RWPE2 (cell line): ENCODE measurements around the gene EIF4E1B.

Source experiments
- ATAC-seq: fragments of 200-7000 bp; cut with Tn5 transposase; 3 replicates; pipeline ENCODE4 v1.9.1; 2021; ENCODE audit warnings: low read depth
- DNase-seq: peaks from one replicate; pipeline ENCODE4 v3.0.0-alpha.2; 2020; ENCODE audit warnings: low spot score
- H3K27ac ChIP-seq: fragments of 450-650 bp; 2 replicates; pipeline ENCODE4 v1.5.1; 2017; ENCODE audit warnings: mild to moderate bottlenecking; ENCODE audit not compliant: poor library complexity, severe bottlenecking
- H3K27me3 ChIP-seq: fragments of 250-450 bp; sonication (Bioruptor Pico); 2 replicates; pipeline ENCODE4 v1.5.1; 2021; ENCODE audit warnings: mild to moderate bottlenecking, moderate library complexity; ENCODE audit not compliant: insufficient read depth, poor library complexity, severe bottlenecking
- H3K36me3 ChIP-seq: fragments of 250-450 bp; sonication (Bioruptor Pico); 2 replicates; pipeline ENCODE4 v1.5.1; 2020; ENCODE audit warnings: low read depth, mild to moderate bottlenecking, moderate library complexity
- H3K4me1 ChIP-seq: fragments of 250-450 bp; sonication (Bioruptor Pico); 2 replicates; pipeline ENCODE4 v1.5.1; 2021; ENCODE audit warnings: mild to moderate bottlenecking, moderate library complexity; ENCODE audit not compliant: insufficient read depth, poor library complexity, severe bottlenecking
- H3K4me3 ChIP-seq: fragments of 250-450 bp; sonication (Bioruptor Pico); 2 replicates; pipeline ENCODE4 v1.5.1; 2021; ENCODE audit warnings: mild to moderate bottlenecking, moderate library complexity; ENCODE audit not compliant: severe bottlenecking
- H3K9me3 ChIP-seq: fragments of 250-450 bp; sonication (Bioruptor Pico); 2 replicates; pipeline ENCODE4 v1.5.1; 2021; ENCODE audit warnings: mild to moderate bottlenecking, moderate library complexity; ENCODE audit not compliant: severe bottlenecking
- TF ChIP-seq, protein P1 (sequence below): fragments of 450-650 bp; IDR thresholded peaks from one replicate; pipeline ENCODE4 v1.5.1; 2017; ENCODE audit warnings: mild to moderate bottlenecking, moderate library complexity; ENCODE audit not compliant: poor library complexity, severe bottlenecking

Gene EIF4E1B

DNA sequence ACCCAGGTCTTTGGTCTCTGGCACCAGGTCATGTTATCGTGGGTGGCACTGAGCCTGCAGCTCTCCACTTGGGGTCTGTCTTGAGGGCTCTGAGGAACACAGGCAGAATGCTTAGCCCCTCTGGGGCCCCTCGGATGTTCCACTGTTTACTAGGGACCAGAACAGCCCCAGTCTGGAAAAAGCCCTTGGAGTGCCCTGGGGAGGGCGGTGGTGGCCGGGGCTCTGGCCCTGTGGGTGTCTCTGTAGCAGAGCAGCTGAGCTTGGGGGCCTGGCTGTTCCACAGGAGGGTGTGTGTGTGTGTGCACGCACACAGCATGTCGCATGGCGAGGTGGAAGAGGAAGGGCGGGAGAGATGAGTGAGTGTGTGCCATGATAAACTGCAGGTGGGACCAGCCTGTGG is 35.9 kb upstream of the EIF4E1B start:
- TF ChIP-seq, protein P1, sequence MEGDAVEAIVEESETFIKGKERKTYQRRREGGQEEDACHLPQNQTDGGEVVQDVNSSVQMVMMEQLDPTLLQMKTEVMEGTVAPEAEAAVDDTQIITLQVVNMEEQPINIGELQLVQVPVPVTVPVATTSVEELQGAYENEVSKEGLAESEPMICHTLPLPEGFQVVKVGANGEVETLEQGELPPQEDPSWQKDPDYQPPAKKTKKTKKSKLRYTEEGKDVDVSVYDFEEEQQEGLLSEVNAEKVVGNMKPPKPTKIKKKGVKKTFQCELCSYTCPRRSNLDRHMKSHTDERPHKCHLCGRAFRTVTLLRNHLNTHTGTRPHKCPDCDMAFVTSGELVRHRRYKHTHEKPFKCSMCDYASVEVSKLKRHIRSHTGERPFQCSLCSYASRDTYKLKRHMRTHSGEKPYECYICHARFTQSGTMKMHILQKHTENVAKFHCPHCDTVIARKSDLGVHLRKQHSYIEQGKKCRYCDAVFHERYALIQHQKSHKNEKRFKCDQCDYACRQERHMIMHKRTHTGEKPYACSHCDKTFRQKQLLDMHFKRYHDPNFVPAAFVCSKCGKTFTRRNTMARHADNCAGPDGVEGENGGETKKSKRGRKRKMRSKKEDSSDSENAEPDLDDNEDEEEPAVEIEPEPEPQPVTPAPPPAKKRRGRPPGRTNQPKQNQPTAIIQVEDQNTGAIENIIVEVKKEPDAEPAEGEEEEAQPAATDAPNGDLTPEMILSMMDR, result no peak
- no peak for ATAC-seq
- Histone ChIP-seq H3K4me1 (no peaks in the 10 kb centered on the region), H3K9me3 (no peaks in the 10 kb centered on the region), H3K36me3 (no peaks in the 10 kb centered on the region), H3K4me3 (no peak overlapping the region), H3K27ac (no peak overlapping the region), H3K27me3 (no peaks in the 10 kb centered on the region)
- peak; percentile 62 for DNase-seq

GRCh38 chr5:176595386-176595943 is 35.0 kb upstream of the EIF4E1B start:
- Histone ChIP-seq H3K36me3 (no peaks in the 10 kb centered on the region), H3K27me3 (no peaks in the 10 kb centered on the region), H3K9me3 (no peaks in the 10 kb centered on the region), H3K27ac (no peak overlapping the region), H3K4me3 (no peak overlapping the region), H3K4me1 (no peaks in the 10 kb centered on the region)
- DNase-seq (peak; percentile 65), ATAC-seq (no peak)
- TF ChIP-seq, protein P1, result no peak

DNA sequence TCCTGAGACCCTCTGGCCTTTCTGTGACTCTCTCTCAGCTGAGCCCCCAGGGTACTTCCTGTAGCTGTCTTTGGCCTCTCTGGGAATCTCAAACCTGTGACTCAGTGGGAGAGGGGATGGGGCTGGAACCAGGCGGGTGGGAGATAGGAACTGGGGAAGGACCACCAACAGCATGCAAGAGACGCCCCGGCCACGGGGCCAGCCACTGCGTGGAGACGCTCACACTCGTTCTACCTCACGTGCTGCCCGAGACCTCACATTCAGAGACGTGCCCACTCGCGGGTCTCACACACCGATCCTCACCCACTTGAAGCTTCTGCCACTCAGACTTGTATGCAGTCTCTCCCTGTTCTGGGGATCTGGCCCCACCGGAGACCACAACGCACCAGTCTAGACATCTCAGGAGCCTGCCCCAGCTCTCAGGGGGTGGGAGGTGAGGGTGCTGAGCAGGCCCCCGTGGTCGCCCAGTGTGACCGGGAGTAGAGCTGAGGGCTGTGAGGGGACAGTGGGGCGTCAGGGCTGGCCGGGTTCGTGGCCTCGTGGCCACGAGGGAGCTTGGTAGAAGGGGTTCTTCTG is 34.3 kb upstream of the EIF4E1B start:
- no peaks in the 10 kb centered on the region for H3K27me3 ChIP-seq
- H3K4me1 ChIP-seq, result no peaks in the 10 kb centered on the region
- DNase-seq (peak; percentile 64), ATAC-seq (no peak)
- no peaks in the 10 kb centered on the region for H3K36me3 ChIP-seq
- no peak overlapping the region for H3K4me3 ChIP-seq
- H3K27ac ChIP-seq, result no peak overlapping the region
- H3K9me3 ChIP-seq, result no peaks in the 10 kb centered on the region
- TF ChIP-seq, protein P1, result no peak

DNA sequence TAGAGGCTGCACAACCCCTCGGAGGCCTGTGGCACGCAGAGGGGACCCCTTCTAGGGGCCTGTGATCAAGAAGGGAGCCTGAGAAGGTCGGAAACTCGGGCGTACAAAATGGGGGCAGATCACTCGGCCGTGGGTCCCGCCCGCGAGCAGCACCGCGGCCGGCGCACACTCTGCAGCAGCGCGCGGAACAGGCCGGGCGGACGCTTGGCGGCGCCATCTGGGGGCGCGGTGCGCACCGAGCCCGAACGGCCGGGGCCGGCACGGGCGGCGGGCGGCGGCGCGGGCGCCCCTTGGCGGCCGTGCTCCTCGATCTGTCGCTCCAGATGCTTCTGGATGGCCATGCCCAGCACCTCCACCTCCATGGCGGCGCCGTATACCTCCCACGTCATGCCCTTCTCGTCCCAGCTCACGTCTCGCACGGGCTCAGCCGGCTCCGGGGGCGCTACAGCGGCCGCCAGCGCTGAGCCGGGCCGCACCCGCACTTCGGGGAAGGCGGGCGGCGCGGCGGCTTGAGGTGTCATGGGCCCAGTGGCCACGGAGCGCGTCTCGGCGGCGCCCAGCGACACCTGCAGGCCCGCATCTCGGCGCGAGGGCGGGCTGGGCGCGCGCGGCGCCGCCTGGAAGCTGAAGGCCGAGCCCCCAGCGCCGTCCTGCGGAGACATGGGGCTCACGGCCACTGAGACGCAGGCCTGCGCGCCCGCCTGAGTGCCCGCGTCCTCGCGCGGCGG is 33.6 kb upstream of the EIF4E1B start:
- Histone ChIP-seq H3K4me3 (no peak overlapping the region), H3K36me3 (no peaks in the 10 kb centered on the region), H3K9me3 (no peaks in the 10 kb centered on the region), H3K4me1 (no peaks in the 10 kb centered on the region), H3K27ac (no peak overlapping the region), H3K27me3 (no peaks in the 10 kb centered on the region)
- TF ChIP-seq, protein P1, result peak; percentile 28
- DNase-seq (peak; percentile 70), ATAC-seq (peak; percentile 18; the same call in 1 of the 3 replicates)
